Neuronal stem cell (in vitro differentiated cells): ENCODE measurements around the gene RASSF8.

Experiments
- DNase-seq: peaks from one replicate; pipeline ENCODE4 v3.0.0-alpha.2; 2013; ENCODE audit warnings: low spot score
- H2AFZ ChIP-seq: one replicate; pipeline ENCODE4 v1.6.1; 2013; ENCODE audit warnings: mild to moderate bottlenecking, low read length, inconsistent platforms
- H2AK5ac ChIP-seq: 2 replicates; pipeline ENCODE4 v1.6.1; 2013; ENCODE audit warnings: low read depth, mild to moderate bottlenecking, inconsistent platforms, low read length, moderate library complexity, mixed read lengths
- H2BK120ac ChIP-seq: 2 replicates; pipeline ENCODE4 v1.6.1; 2013; ENCODE audit warnings: low read depth, mild to moderate bottlenecking, inconsistent platforms, low read length, moderate library complexity, mixed read lengths
- H2BK12ac ChIP-seq: one replicate; pipeline ENCODE4 v1.6.1; 2013; ENCODE audit warnings: low read length, inconsistent platforms
- H2BK15ac ChIP-seq: 2 replicates; pipeline ENCODE4 v1.6.1; 2013; ENCODE audit warnings: mild to moderate bottlenecking, low read length, inconsistent platforms, mixed read lengths
- H2BK5ac ChIP-seq: one replicate; pipeline ENCODE4 v1.6.1; 2013; ENCODE audit warnings: inconsistent platforms, mild to moderate bottlenecking, low read length, moderate library complexity
- H3K14ac ChIP-seq: one replicate; pipeline ENCODE4 v1.6.1; 2013; ENCODE audit warnings: low read length, inconsistent platforms
- H3K18ac ChIP-seq: 2 replicates; pipeline ENCODE4 v1.6.1; 2013; ENCODE audit warnings: low read length, inconsistent platforms
- H3K23ac ChIP-seq: 2 replicates; pipeline ENCODE4 v1.6.1; 2013; ENCODE audit warnings: low read depth, mild to moderate bottlenecking, mixed read lengths, low read length, inconsistent platforms; ENCODE audit not compliant: poor library complexity
- H3K27ac ChIP-seq: replicated peaks from 3 replicates; pipeline ENCODE4 v1.5.1; 2013; ENCODE audit warnings: low read length, inconsistent platforms
- H3K27me3 ChIP-seq, 3 experiments: 2 replicates each; pipeline ENCODE4 v1.6.1; 2013; ENCODE audit warnings: low read length in 3 of 3, mild to moderate bottlenecking in 2 of 3, inconsistent platforms in 1 of 3, low read depth in 1 of 3, mixed read lengths in 1 of 3, moderate library complexity in 1 of 3; ENCODE audit not compliant: control insufficient read depth in 3 of 3, insufficient read depth in 3 of 3
- H3K36me3 ChIP-seq, 2 donors: replicated peaks in 1 of 2; 2 replicates each; pipeline ENCODE4 v1.6.1; 2013; ENCODE audit warnings: low read length in 2 of 2; ENCODE audit not compliant: control insufficient read depth in 2 of 2, insufficient read depth in 2 of 2
- H3K4ac ChIP-seq: 2 replicates; pipeline ENCODE4 v1.6.1; 2013; ENCODE audit warnings: inconsistent platforms, mild to moderate bottlenecking, low read length, moderate library complexity
- H3K4me1 ChIP-seq, 2 donors: 1 replicate in 1 of 2; 2 replicates in 1 of 2; pipeline ENCODE4 v1.6.1; 2013; ENCODE audit warnings: low read length in 2 of 2, low read depth in 1 of 2; ENCODE audit not compliant: control insufficient read depth in 2 of 2, insufficient read depth in 1 of 2
- H3K4me2 ChIP-seq: one replicate; pipeline ENCODE4 v1.6.1; 2013; ENCODE audit warnings: mild to moderate bottlenecking, low read length, inconsistent platforms; ENCODE audit not compliant: insufficient read depth, poor library complexity, severe bottlenecking
- H3K4me3 ChIP-seq, 2 donors: 2 replicates each; pipeline ENCODE4 v1.5.1; 2013; ENCODE audit warnings: low read length in 2 of 2, mild to moderate bottlenecking in 2 of 2, inconsistent platforms in 1 of 2, moderate library complexity in 1 of 2
- H3K79me1 ChIP-seq: one replicate; pipeline ENCODE4 v1.6.1; 2013; ENCODE audit warnings: low read depth, mild to moderate bottlenecking, inconsistent platforms, low read length, moderate library complexity
- H3K9ac ChIP-seq: one replicate; pipeline ENCODE4 v1.6.1; 2013; ENCODE audit warnings: mild to moderate bottlenecking, low read depth, low read length, inconsistent platforms; ENCODE audit not compliant: poor library complexity
- H3K9me3 ChIP-seq, 2 donors: replicated peaks in 1 of 2; 2 replicates each; pipeline versions ENCODE3 to v1.6.1; 2013; ENCODE audit warnings: low read length in 2 of 2, mild to moderate bottlenecking in 2 of 2, inconsistent platforms in 1 of 2, low read depth in 1 of 2, mixed read lengths in 1 of 2, moderate library complexity in 1 of 2; ENCODE audit not compliant: control insufficient read depth in 2 of 2, insufficient read depth in 1 of 2
- H4K8ac ChIP-seq: one replicate; pipeline ENCODE4 v1.6.1; 2013; ENCODE audit warnings: low read depth, mild to moderate bottlenecking, inconsistent platforms, low read length, moderate library complexity
- H4K91ac ChIP-seq: one replicate; pipeline ENCODE4 v1.6.1; 2013; ENCODE audit warnings: low read length, low read depth, mild to moderate bottlenecking, inconsistent platforms; ENCODE audit not compliant: poor library complexity
- WGBS, 2 donors: extraction: QIAGEN DNeasy Blood & Tissue Kit; methylation state at CpG; one replicate each; pipeline ENCODE4 v1.1.7; 2013; ENCODE audit warnings: missing lambda C conversion rate in 2 of 2, mixed read lengths in 1 of 2; ENCODE audit not compliant: insufficient read length in 2 of 2, insufficient replicate concordance in 1 of 2; ENCODE audit errors: extremely low coverage in 2 of 2; 5-methylcytosine and 5-hydroxymethylcytosine counted together

RASSF8 gene

DNA sequence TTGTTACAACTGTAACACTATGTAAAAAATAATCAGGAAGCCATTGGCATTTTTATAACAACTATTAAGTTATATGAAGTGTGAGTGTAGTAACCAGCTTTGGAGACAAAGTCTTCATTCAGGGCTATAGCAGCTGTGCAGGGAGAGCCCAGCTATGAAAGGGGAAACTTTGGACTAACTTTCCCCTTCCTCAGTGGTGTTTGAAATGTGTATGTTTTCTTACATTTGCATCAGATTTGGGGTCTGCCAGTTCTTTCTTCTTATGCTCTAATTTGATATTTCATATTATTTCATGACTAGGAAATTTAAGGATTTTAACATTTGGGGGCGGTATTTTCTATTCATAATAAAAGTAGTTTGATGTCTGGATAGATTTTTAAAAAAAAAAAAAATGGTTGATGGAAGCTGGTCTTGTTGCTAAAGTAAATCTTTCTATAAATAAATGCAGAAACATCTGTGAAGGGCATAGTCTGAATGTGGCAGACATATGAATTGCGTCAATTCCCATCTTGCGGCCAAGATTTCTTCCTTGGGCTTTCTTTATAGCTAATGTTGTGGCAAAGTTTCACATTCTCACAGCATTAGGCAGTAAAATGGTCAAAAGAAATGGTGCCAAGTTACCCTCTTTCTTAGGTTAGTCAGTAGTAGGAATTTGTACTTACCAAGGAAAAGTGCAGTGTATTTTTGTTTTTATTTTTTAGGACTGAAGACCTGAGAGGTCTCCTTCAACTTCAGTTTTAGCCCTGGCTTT lies 35.6 kb downstream of the RASSF8 start:
- Histone ChIP-seq H2AFZ (no peak overlapping the region), H3K27me3 (no peaks in the 10 kb centered on the region), H3K14ac (no peak overlapping the region), H3K4me2 (peak overlapping the region; percentile 14), H2BK120ac (no peak overlapping the region), H3K27ac (peak overlapping the region; percentile 49), H3K23ac (no peak overlapping the region), H2BK15ac (no peak overlapping the region), H3K79me1 (no peaks in the 10 kb centered on the region), H3K9ac (no peak overlapping the region), H3K4me1 (peaks cover 22 to 38% of the 10 kb centered on the region in 2 donors), H2BK12ac (no peak overlapping the region), H2BK5ac (no peak overlapping the region), H4K91ac (no peak overlapping the region), H3K18ac (no peak overlapping the region), H3K4me3 (no peak overlapping the region), H3K9me3 (no peaks in the 10 kb centered on the region), H2AK5ac (no peak overlapping the region), H3K4ac (no peak overlapping the region), H4K8ac (no peak overlapping the region), H3K36me3 (no peaks in the 10 kb centered on the region)
- no peak for DNase-seq
- WGBS, 2 donors = no CpG with 5 or more reads among the region's 3 CpGs

DNA sequence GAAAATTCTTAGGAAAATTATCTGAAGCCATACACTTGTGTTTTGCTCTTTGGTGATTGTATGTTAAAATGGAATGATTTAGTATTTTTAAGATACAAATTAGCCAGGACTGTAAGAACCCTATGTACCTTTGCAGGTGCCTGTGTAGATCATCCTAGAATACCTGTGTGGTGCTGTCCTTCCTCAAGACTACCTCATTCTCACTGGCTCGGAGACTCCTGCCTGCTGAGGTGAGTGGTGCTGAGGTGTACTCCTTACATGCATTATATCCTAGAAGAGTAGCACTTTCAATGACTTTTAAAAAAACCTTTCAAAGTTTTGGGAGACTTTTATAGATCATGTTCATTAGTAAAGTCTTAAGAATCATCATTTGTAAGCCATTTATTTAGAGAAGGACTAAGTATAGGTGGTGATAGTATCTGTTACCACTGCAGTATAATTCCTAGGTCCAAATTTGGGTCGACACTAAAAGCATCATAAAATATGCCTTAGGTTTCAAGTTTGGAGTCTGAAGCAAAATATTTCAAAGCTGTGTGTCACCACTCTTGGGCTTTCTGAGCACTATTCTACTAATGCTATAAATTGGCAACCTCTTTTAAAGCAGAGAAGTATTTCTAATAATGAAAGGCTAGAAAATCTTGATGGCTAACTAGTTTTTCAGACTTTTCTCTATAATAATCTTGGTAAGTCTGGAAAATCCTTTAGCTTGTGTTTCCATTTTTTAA lies 36.6 kb downstream of the RASSF8 start:
- no peak overlapping the region for H3K4me3 ChIP-seq
- no peak overlapping the region for H3K18ac ChIP-seq
- no peak overlapping the region for H2BK120ac ChIP-seq
- no peaks in the 10 kb centered on the region for H3K9me3 ChIP-seq
- peaks cover 22 to 38% of the 10 kb centered on the region in 2 donors for H3K4me1 ChIP-seq
- no peak overlapping the region for H2BK5ac ChIP-seq
- no CpG with 5 or more reads among the region's 2 CpGs for WGBS, 2 donors
- no peak overlapping the region for H3K14ac ChIP-seq
- H3K4ac ChIP-seq = no peak overlapping the region
- no peak overlapping the region for H3K9ac ChIP-seq
- H3K36me3 ChIP-seq = no peaks in the 10 kb centered on the region
- no peak overlapping the region for H3K23ac ChIP-seq
- no peaks in the 10 kb centered on the region for H3K79me1 ChIP-seq
- H3K27me3 ChIP-seq = no peaks in the 10 kb centered on the region
- no peak overlapping the region for H2BK12ac ChIP-seq
- H4K8ac ChIP-seq = no peak overlapping the region
- H4K91ac ChIP-seq = no peak overlapping the region
- H3K27ac ChIP-seq = peak overlapping the region; percentile 49
- no peak for DNase-seq
- H2AK5ac ChIP-seq = no peak overlapping the region
- no peak overlapping the region for H2BK15ac ChIP-seq
- no peak overlapping the region for H2AFZ ChIP-seq
- no peak overlapping the region for H3K4me2 ChIP-seq

GRCh38 chr12:25995906-25996305 lies 37.4 kb downstream of the RASSF8 start:
- Histone ChIP-seq H3K4me3 (no peak overlapping the region), H2BK5ac (no peak overlapping the region), H3K4ac (no peak overlapping the region), H3K79me1 (no peaks in the 10 kb centered on the region), H3K27ac (no peak overlapping the region), H3K4me1 (peaks cover 22 to 40% of the 10 kb centered on the region in 2 donors), H3K27me3 (no peaks in the 10 kb centered on the region), H3K14ac (no peak overlapping the region), H3K23ac (no peak overlapping the region), H2BK15ac (no peak overlapping the region), H4K8ac (no peak overlapping the region), H4K91ac (no peak overlapping the region), H3K9me3 (no peaks in the 10 kb centered on the region), H2AFZ (no peak overlapping the region), H2BK12ac (no peak overlapping the region), H3K4me2 (no peak overlapping the region), H3K18ac (no peak overlapping the region), H2AK5ac (no peak overlapping the region), H3K36me3 (no peaks in the 10 kb centered on the region), H2BK120ac (no peak overlapping the region), H3K9ac (no peak overlapping the region)
- WGBS, 2 donors = no CpG with 5 or more reads among the region's 2 CpGs
- no peak for DNase-seq

GRCh38 chr12:25996677-25997076 lies 38.2 kb downstream of the RASSF8 start:
- Histone ChIP-seq H3K27ac (no peak overlapping the region), H2BK12ac (no peak overlapping the region), H3K4me1 (peaks cover 19 to 40% of the 10 kb centered on the region in 2 donors), H2BK5ac (no peak overlapping the region), H4K8ac (no peak overlapping the region), H3K9me3 (no peaks in the 10 kb centered on the region), H2BK15ac (no peak overlapping the region), H2AFZ (no peak overlapping the region), H3K4ac (no peak overlapping the region), H4K91ac (no peak overlapping the region), H2BK120ac (no peak overlapping the region), H3K4me3 (no peak overlapping the region), H3K14ac (no peak overlapping the region), H3K23ac (no peak overlapping the region), H3K79me1 (no peaks in the 10 kb centered on the region), H3K36me3 (no peaks in the 10 kb centered on the region), H2AK5ac (no peak overlapping the region), H3K27me3 (no peaks in the 10 kb centered on the region), H3K18ac (no peak overlapping the region), H3K4me2 (no peak overlapping the region), H3K9ac (no peak overlapping the region)
- WGBS, 2 donors = no CpG with 5 or more reads among the region's 1 CpG
- DNase-seq = no peak
